Stomach (tissue), 9 donors: ENCODE measurements around the gene BCL2L2. TPM values are rescaled to one million over a fixed set of nuclear protein-coding genes. Genes with fewer than 3 reads are reported as not detected.

Experiments
- DNase-seq, 2 donors: peaks; one replicate each; pipeline versions ENCODE4 v3.0.0 to v3.0.0-alpha.2; 2013 to 2019
- H3K27ac ChIP-seq, 5 donors: fragments of 200-600 bp in 4 of 5; sonication (generic) in 4 of 5; one replicate each; pipeline ENCODE4 v1.5.1; 2013 to 2019; ENCODE audit warnings: mild to moderate bottlenecking in 1 of 5, moderate library complexity in 1 of 5
- H3K27me3 ChIP-seq, 3 donors: fragments of 200-600 bp; sonication (generic); one replicate each; pipeline ENCODE4 v1.5.1; 2017 to 2019; ENCODE audit warnings: mixed run types in 1 of 3
- H3K36me3 ChIP-seq, 4 donors: fragments of 200-600 bp; sonication (generic); 1 replicate in 3 of 4; 2 replicates in 1 of 4; pipeline ENCODE4 v1.5.1; 2016 to 2019
- H3K4me1 ChIP-seq, 4 donors: fragments of 200-600 bp; sonication (generic); one replicate each; pipeline ENCODE4 v1.5.1; 2016 to 2019
- H3K4me3 ChIP-seq, 4 donors: fragments of 200-600 bp; sonication (generic) in 3 of 4; one replicate each; pipeline ENCODE4 v1.5.1; 2016 to 2019; ENCODE audit warnings: mild to moderate bottlenecking in 1 of 4
- H3K9me3 ChIP-seq, 4 donors: fragments of 200-600 bp; sonication (generic); one replicate each; pipeline ENCODE4 v1.5.1; 2016 to 2019
- EP300 ChIP-seq: sonication (generic); formaldehyde crosslinking; IDR thresholded peaks from one replicate; pipeline ENCODE4 v1.6.1; 2017; ENCODE audit warnings: antibody characterized with exemption
- POLR2A ChIP-seq, 4 donors: fragments of 450-650 bp; IDR thresholded peaks; one replicate each; pipeline ENCODE4 v1.6.1; 2016; ENCODE audit warnings: antibody characterized with exemption in 4 of 4, control low read depth in 2 of 4, mild to moderate bottlenecking in 1 of 4, moderate library complexity in 1 of 4
- POLR2AphosphoS5 ChIP-seq, 3 donors: sonication (generic); formaldehyde crosslinking; IDR thresholded peaks; one replicate each; pipeline ENCODE4 v1.6.1; 2016; ENCODE audit warnings: antibody characterized with exemption in 3 of 3
- whole genome bisulfite sequencing, 5 donors: extraction: QIAGEN DNeasy Blood & Tissue Kit in 3 of 5; methylation state at CpG; one replicate each; pipeline versions ENCODE4 v1.1.5 to v1.1.7; 2013 to 2018; 5-methylcytosine and 5-hydroxymethylcytosine counted together
- intact Hi-C: fragments of 100-400 bp; cut with DNase I; formaldehyde crosslinking; loops from one replicate; pipeline ENCODE4 v1.15.1; 2023; ENCODE audit warnings: low total_unique reads
- polyA plus RNA-seq, 3 donors: library from polyadenylated mRNA; stranded (reverse); fragments of 200-250 nt; gene quantifications; one replicate each; pipeline ENCODE4 v1.2.3, GENCODE V29; 2013
- total RNA-seq, 5 donors: library from RNA; depleted of rRNA; stranded (reverse); fragments of >200 nt; gene quantifications; one replicate each; pipeline versions ENCODE4 v1.1.0 to v1.2.3, GENCODE V29; 2014 to 2016
- TF ChIP-seq, protein P1 (sequence below), 7 experiments: fragments of 450-650 bp in 4 of 7; fragments of 200-600 bp in 3 of 7; sonication (generic) in 3 of 7; IDR thresholded peaks; one replicate each; pipeline ENCODE4 v1.5.1; 2016 to 2019; ENCODE audit warnings: antibody characterized with exemption in 7 of 7, control low read depth in 2 of 7, mild to moderate bottlenecking in 1 of 7
- donor health status: healthy with polysubstance abuse.
- donor health status: Bipolar disorder and iron deficiency.
- donor health status: healthy.

Gene BCL2L2
- total and polyA plus RNA-seq, 8 donors = 14.0 to 84.1 (median 42.2) TPM

- Histone ChIP-seq H3K4me3 (peak overlapping the region; percentile 70 to 78 (median 72)), H3K27ac (peak overlapping the region; percentile 43 to 94 (median 91)), H3K27me3 (no peaks in the 10 kb centered on the region), H3K4me1 (peaks cover 40 to 64% (median 55%) of the 10 kb centered on the region in 4 donors), H3K36me3 (peaks cover 0 to 50% (median 45%) of the 10 kb centered on the region in 4 donors), H3K9me3 (no peaks in the 10 kb centered on the region)
- TF ChIP-seq POLR2A (IDR thresholded peaks at IDR 0.05) = no peak
- TF ChIP-seq POLR2AphosphoS5 (IDR thresholded peaks at IDR 0.05) = no peak
- no peak for TF ChIP-seq EP300
- TF ChIP-seq, protein P1, sequence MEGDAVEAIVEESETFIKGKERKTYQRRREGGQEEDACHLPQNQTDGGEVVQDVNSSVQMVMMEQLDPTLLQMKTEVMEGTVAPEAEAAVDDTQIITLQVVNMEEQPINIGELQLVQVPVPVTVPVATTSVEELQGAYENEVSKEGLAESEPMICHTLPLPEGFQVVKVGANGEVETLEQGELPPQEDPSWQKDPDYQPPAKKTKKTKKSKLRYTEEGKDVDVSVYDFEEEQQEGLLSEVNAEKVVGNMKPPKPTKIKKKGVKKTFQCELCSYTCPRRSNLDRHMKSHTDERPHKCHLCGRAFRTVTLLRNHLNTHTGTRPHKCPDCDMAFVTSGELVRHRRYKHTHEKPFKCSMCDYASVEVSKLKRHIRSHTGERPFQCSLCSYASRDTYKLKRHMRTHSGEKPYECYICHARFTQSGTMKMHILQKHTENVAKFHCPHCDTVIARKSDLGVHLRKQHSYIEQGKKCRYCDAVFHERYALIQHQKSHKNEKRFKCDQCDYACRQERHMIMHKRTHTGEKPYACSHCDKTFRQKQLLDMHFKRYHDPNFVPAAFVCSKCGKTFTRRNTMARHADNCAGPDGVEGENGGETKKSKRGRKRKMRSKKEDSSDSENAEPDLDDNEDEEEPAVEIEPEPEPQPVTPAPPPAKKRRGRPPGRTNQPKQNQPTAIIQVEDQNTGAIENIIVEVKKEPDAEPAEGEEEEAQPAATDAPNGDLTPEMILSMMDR (IDR thresholded peaks at IDR 0.05) = no peak
- intact Hi-C loops = no loop called here
- WGBS, 5 donors = 74 to 87% (median 77%) methylated on average over 14 to 22 of the region's 22 CpGs
- no peak for DNase-seq
These were observed 1.3 kb downstream of the BCL2L2 start for GRCh38 chr14:23307687-23308644.

DNA sequence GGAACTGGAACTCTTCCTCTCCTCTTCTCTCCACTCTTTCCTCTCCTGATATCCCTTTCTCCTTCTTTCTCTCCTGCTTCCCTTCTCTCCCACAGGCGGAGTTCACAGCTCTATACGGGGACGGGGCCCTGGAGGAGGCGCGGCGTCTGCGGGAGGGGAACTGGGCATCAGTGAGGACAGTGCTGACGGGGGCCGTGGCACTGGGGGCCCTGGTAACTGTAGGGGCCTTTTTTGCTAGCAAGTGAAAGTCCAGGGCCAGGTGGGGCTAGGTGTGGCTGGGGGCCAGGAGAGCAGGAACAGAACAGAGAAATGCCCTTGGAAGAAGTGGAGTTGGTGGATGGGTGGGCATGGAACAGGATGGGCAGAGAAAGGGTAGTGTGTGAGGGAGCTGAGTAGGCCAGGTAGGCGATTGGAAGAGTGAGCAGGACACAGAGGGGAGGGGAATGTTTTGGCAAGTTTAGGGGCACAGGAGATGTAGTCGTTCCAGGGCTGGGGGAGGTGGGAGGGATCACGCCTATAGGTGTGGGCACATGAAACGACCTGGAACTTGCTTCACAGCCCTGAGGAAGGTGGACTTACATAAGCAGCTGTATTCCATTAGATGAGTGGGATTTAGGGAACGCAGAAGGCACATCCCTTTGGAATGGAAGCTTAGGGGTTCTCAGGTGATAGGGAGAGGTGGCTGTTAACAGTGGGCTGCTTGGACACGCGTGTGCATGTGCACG, 2.2 kb downstream of the BCL2L2 start:
- 67 to 82% (median 74%) methylated on average over 16 to 17 of the region's 17 CpGs for WGBS, 5 donors
- Histone ChIP-seq H3K4me3 (peak overlapping the region in 3 of 4 donors; percentile 70 to 78 (median 72)), H3K27me3 (no peaks in the 10 kb centered on the region), H3K36me3 (peaks cover 0 to 53% (median 46%) of the 10 kb centered on the region in 4 donors), H3K9me3 (no peaks in the 10 kb centered on the region), H3K27ac (peak overlapping the region in 3 of 5 donors; percentile 27 to 94 (median 91)), H3K4me1 (peaks cover 38 to 58% (median 52%) of the 10 kb centered on the region in 4 donors)
- no peak for DNase-seq
- intact Hi-C loops = no loop called here
- TF ChIP-seq EP300 (no peak), POLR2AphosphoS5 (IDR thresholded peaks at IDR 0.05) (no peak), POLR2A (IDR thresholded peaks at IDR 0.05) (no peak)
- TF ChIP-seq, protein P1 (IDR thresholded peaks at IDR 0.05) = no peak

- Histone ChIP-seq H3K9me3 (no peaks in the 10 kb centered on the region), H3K4me3 (no peak overlapping the region), H3K4me1 (peaks cover 36 to 53% (median 50%) of the 10 kb centered on the region in 4 donors), H3K27me3 (no peaks in the 10 kb centered on the region), H3K36me3 (peaks cover 0 to 60% (median 49%) of the 10 kb centered on the region in 4 donors), H3K27ac (no peak overlapping the region)
- 83 to 100% (median 91%) methylated on average over 1 of the region's 1 CpG for WGBS, 5 donors
- TF ChIP-seq EP300 (no peak), POLR2A (IDR thresholded peaks at IDR 0.05) (no peak)
- TF ChIP-seq, protein P1 (IDR thresholded peaks at IDR 0.05) = no peak
- no peak for DNase-seq
- intact Hi-C loops = no loop called here
These were observed 3.9 kb downstream of the BCL2L2 start for GRCh38 chr14:23310546-23310945.

DNA sequence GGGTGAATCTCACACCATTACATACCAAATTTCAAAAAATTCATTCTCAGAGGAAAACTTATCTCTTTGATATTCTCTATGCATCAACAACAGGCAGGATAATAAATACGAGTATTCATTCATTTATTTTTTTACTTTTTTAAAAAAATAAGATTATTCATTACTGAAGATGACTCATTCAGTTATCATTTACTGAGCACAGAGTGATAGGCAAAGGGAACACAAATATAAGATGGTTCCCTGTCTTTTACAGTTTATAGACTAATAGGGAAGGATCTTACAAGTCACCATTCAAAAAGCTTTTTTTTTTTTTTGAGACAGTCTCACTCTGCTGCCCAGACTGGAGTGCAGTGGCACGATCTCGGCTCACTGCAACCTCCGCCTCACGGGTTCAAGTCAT, 9.7 kb downstream of the BCL2L2 start:
- no peaks in the 10 kb centered on the region for H3K9me3 ChIP-seq
- no peak for DNase-seq
- TF ChIP-seq, protein P1 (IDR thresholded peaks at IDR 0.05) = no peak
- TF ChIP-seq EP300 (no peak), POLR2AphosphoS5 (IDR thresholded peaks at IDR 0.05) (no peak), POLR2A (IDR thresholded peaks at IDR 0.05) (no peak)
- 83 to 89% (median 86%) methylated on average over 5 of the region's 5 CpGs for WGBS, 5 donors
- no peaks in the 10 kb centered on the region for H3K27me3 ChIP-seq
- no peak overlapping the region for H3K27ac ChIP-seq
- H3K4me3 ChIP-seq = no peak overlapping the region
- intact Hi-C loops = no loop called here
- H3K4me1 ChIP-seq = peaks cover 5 to 10% (median 8%) of the 10 kb centered on the region in 4 donors
- peaks cover 0 to 35% (median 21%) of the 10 kb centered on the region in 4 donors for H3K36me3 ChIP-seq
